Prostate gland (tissue), 2 donors: ENCODE data around the gene NUDT22.
A peak's percentile ranks its signal among the peaks of the same experiment; 100 is the strongest.

Source experiments
- POLR2A ChIP-seq: fragments of 450-650 bp; IDR thresholded peaks from one replicate; pipeline ENCODE4 v1.6.1; 2016; ENCODE audit warnings: antibody characterized with exemption, mild to moderate bottlenecking
- POLR2AphosphoS5 ChIP-seq: sonication (generic); formaldehyde crosslinking; IDR thresholded peaks from one replicate; pipeline ENCODE4 v1.6.1; 2017; ENCODE audit warnings: antibody characterized with exemption
- TF ChIP-seq, protein P1 (sequence below), 4 experiments: fragments of 200-600 bp in 2 of 4; fragments of 450-650 bp in 2 of 4; sonication (generic) in 2 of 4; IDR thresholded peaks; 1 replicate in 3 of 4; 2 replicates in 1 of 4; pipeline ENCODE4 v1.5.1; 2016 to 2019; ENCODE audit warnings: antibody characterized with exemption in 4 of 4, mild to moderate bottlenecking in 2 of 4, moderate library complexity in 2 of 4

DNA sequence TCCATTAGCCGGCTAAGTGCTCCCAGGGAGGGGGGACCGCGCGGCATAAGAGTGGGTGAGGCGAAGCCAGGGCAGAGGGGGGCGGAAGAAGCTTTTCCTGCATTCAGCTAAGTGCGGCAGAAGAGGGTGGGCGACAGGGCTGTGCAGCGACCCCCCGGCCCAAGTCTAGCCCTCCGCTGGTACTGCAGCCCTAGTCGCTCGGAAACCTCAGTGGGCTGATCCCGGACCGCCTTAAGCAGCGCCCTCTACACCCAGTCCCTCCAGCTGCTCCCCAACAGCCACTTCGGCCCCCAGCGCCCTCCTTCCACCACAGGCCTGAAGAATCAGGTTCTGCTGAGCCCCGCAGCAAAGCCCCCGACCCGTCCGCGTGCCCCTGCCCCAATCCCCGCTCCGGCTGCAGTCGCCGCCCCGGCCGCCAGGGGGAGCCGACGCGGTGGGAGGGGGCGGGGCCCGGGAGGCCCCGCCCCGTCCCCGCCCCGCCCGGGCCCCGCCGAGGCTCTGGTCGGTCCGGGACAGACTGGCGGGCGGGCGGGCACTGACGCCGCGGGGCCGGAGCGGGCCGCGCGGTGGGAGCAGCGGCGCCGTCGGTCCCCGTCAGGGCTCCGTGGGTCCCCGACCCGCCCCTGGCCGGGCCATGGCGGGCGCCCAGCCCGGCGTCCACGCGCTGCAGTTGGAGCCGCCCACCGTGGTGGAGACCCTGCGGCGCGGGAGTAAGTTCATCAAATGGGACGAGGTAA lies 25.1 kb downstream of the NUDT22 start, which contains the start of gene PLCB3:
- TF ChIP-seq, protein P1, sequence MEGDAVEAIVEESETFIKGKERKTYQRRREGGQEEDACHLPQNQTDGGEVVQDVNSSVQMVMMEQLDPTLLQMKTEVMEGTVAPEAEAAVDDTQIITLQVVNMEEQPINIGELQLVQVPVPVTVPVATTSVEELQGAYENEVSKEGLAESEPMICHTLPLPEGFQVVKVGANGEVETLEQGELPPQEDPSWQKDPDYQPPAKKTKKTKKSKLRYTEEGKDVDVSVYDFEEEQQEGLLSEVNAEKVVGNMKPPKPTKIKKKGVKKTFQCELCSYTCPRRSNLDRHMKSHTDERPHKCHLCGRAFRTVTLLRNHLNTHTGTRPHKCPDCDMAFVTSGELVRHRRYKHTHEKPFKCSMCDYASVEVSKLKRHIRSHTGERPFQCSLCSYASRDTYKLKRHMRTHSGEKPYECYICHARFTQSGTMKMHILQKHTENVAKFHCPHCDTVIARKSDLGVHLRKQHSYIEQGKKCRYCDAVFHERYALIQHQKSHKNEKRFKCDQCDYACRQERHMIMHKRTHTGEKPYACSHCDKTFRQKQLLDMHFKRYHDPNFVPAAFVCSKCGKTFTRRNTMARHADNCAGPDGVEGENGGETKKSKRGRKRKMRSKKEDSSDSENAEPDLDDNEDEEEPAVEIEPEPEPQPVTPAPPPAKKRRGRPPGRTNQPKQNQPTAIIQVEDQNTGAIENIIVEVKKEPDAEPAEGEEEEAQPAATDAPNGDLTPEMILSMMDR (IDR thresholded peaks at IDR 0.05), result peak; percentile 84 to 98 (median 90)
- peak; percentile 69 for TF ChIP-seq POLR2A
- TF ChIP-seq POLR2AphosphoS5, result no peak
